Posterior vena cava (tissue), 2 donors: ENCODE measurements around the gene STK32C. TPM values are rescaled to one million over a fixed set of nuclear protein-coding genes. Genes with fewer than 3 reads are reported as not detected.

Experiments used
- DNase-seq: peaks from one replicate; pipeline ENCODE4 v3.0.0-alpha.2; 2020; ENCODE audit warnings: low spot score
- intact Hi-C, 2 donors: fragments of 100-400 bp; cut with DNase I; formaldehyde crosslinking; loops; one replicate each; pipeline versions ENCODE4 v1.14.1 to v1.14.2; 2022 to 2023
- total RNA-seq, 2 donors: library from RNA; stranded (reverse); fragmentation: NEBNext Ultra II Directional; extraction: Animal tissue kit (Norgen Biotek cat#: 25700); gene quantifications; one replicate each; pipeline ENCODE4 v1.2.1, GENCODE V29; 2021
- donor health status: DM: yes; HTN: yes; CAD: no.
- donor health status: DM: yes; HTN: yes; CAD: no.

The STK32C gene
- total RNA-seq, 2 donors from 2014 or later: 6.3 to 9.7 TPM

GRCh38 chr10:132258423-132258822 lies 49.3 kb downstream of the STK32C start:
- no peak for DNase-seq
- intact Hi-C loops: no loop called here

GRCh38 chr10:132257907-132258306 lies 49.8 kb downstream of the STK32C start:
- intact Hi-C loops: no loop called here
- no peak for DNase-seq

GRCh38 chr10:132257271-132257670 lies 50.5 kb downstream of the STK32C start:
- no peak for DNase-seq
- intact Hi-C loops: no loop called here

GRCh38 chr10:132256866-132257265 lies 50.9 kb downstream of the STK32C start:
- intact Hi-C loops: no loop called here
- no peak for DNase-seq

- no peak for DNase-seq
- intact Hi-C loops: no loop called here
Observed at GRCh38 chr10:132255489-132256344, 52.0 kb downstream of the STK32C start.

- DNase-seq: no peak
- intact Hi-C loops: no loop called here
Observed at GRCh38 chr10:132254841-132255240, 52.9 kb downstream of the STK32C start.

- DNase-seq: no peak
- intact Hi-C loops: no loop called here
Observed at GRCh38 chr10:132253092-132253687, 54.6 kb downstream of the STK32C start.

GRCh38 chr10:132252412-132252811 lies 55.3 kb downstream of the STK32C start:
- intact Hi-C loops: no loop called here
- DNase-seq: no peak

GRCh38 chr10:132251928-132252327 lies 55.8 kb downstream of the STK32C start:
- DNase-seq: no peak

GRCh38 chr10:132250481-132251475 lies 57.0 kb downstream of the STK32C start:
- intact Hi-C loops: no loop called here

More at GRCh38 chr10:132251928-132252327, 55.8 kb downstream of the STK32C start:
- intact Hi-C loops: no loop called here

GRCh38 chr10:132249824-132250375 lies 57.9 kb downstream of the STK32C start:
- DNase-seq: no peak
- intact Hi-C loops: no loop called here

More at GRCh38 chr10:132250481-132251475, 57.0 kb downstream of the STK32C start:
- no peak for DNase-seq

- intact Hi-C loops: no loop called here
- DNase-seq: no peak
Observed at GRCh38 chr10:132249226-132249724, 58.5 kb downstream of the STK32C start.

GRCh38 chr10:132248455-132249225 lies 59.1 kb downstream of the STK32C start:
- intact Hi-C loops: no loop called here

GRCh38 chr10:132247943-132248342 lies 59.8 kb downstream of the STK32C start:
- intact Hi-C loops: no loop called here
- DNase-seq: no peak

More at GRCh38 chr10:132248455-132249225, 59.1 kb downstream of the STK32C start:
- DNase-seq: no peak

- DNase-seq: no peak
- intact Hi-C loops: no loop called here
Observed at GRCh38 chr10:132246296-132246695, 61.5 kb downstream of the STK32C start.

- no peak for DNase-seq
- intact Hi-C loops: no loop called here
Observed at GRCh38 chr10:132245056-132245455, 62.7 kb downstream of the STK32C start.

GRCh38 chr10:132243626-132244025 lies 64.1 kb downstream of the STK32C start:
- intact Hi-C loops: no loop called here
- no peak for DNase-seq

- no peak for DNase-seq
- intact Hi-C loops: no loop called here
Observed at GRCh38 chr10:132243141-132243540, 64.6 kb downstream of the STK32C start.
